Measurements from ENCODE around the gene CD52.

The CD52 gene

GRCh38 chr1:26285366-26286063 is 32.2 kb upstream of the CD52 start:
- FAIRE-seq (no peak), DNase-seq (ENCODE audit: insufficient read length, low spot score) (no peak)

GRCh38 chr1:26286064-26286416 is 31.7 kb upstream of the CD52 start:
- no peak for TF ChIP-seq CTCF (IDR thresholded peaks at IDR 0.05; ENCODE audit: insufficient read depth, missing control alignments)
- FAIRE-seq (no peak), DNase-seq (ENCODE audit: insufficient read length, low spot score) (no peak)

More at GRCh38 chr1:26285366-26286063, 32.2 kb upstream of the CD52 start:
- peak; percentile 39 for TF ChIP-seq CTCF (IDR thresholded peaks at IDR 0.05; ENCODE audit: insufficient read depth, missing control alignments)

GRCh38 chr1:26287033-26287711 is 30.6 kb upstream of the CD52 start:
- TF ChIP-seq CTCF (IDR thresholded peaks at IDR 0.05; ENCODE audit: insufficient read depth, missing control alignments), result no peak
- no peak for DNase-seq (ENCODE audit: insufficient read length, low spot score)

GRCh38 chr1:26287811-26288210 is 29.9 kb upstream of the CD52 start:
- DNase-seq (ENCODE audit: insufficient read length, low spot score) (no peak), FAIRE-seq (no peak)
- no peak for TF ChIP-seq CTCF (IDR thresholded peaks at IDR 0.05; ENCODE audit: insufficient read depth, missing control alignments)

More at GRCh38 chr1:26287033-26287711, 30.6 kb upstream of the CD52 start:
- FAIRE-seq, result no peak

- no peak for DNase-seq (ENCODE audit: insufficient read length, low spot score)
- FAIRE-seq, result no peak
- no peak for TF ChIP-seq CTCF (IDR thresholded peaks at IDR 0.05; ENCODE audit: insufficient read depth, missing control alignments)
Measured at GRCh38 chr1:26288311-26288941, 29.3 kb upstream of the CD52 start.

- FAIRE-seq (no peak), DNase-seq (ENCODE audit: insufficient read length, low spot score) (no peak)
- TF ChIP-seq CTCF (IDR thresholded peaks at IDR 0.05; ENCODE audit: insufficient read depth, missing control alignments), result no peak
Measured at GRCh38 chr1:26289158-26290059, 28.3 kb upstream of the CD52 start.
